Duodenal mucosa (tissue), 2 donors: Measurements from ENCODE around the gene ATP9A.
"Not testable (repeated sequence)": the region's sequence is repeated elsewhere in the genome, so short reads cannot be mapped to it uniquely, and the experiment has no call there.

Experiments
- H3K27ac ChIP-seq: one replicate; pipeline ENCODE4 v1.7.0; 2013; ENCODE audit warnings: low read depth, low read length
- H3K27me3 ChIP-seq, 2 donors: one replicate each; pipeline ENCODE4 v1.7.0; 2013; ENCODE audit warnings: low read length in 2 of 2, control low read depth in 1 of 2; ENCODE audit not compliant: insufficient read depth in 2 of 2, control insufficient read depth in 1 of 2
- H3K36me3 ChIP-seq, 2 donors: one replicate each; pipeline ENCODE4 v1.7.0; 2013; ENCODE audit warnings: low read length in 2 of 2, control low read depth in 1 of 2; ENCODE audit not compliant: insufficient read depth in 2 of 2, control insufficient read depth in 1 of 2
- H3K4me1 ChIP-seq, 2 donors: one replicate each; pipeline ENCODE4 v1.7.0; 2013; ENCODE audit warnings: low read length in 2 of 2, control low read depth in 1 of 2; ENCODE audit not compliant: insufficient read depth in 2 of 2, control insufficient read depth in 1 of 2
- H3K4me3 ChIP-seq, 2 donors: one replicate each; pipeline ENCODE4 v1.7.0; 2013; ENCODE audit warnings: low read length in 2 of 2, low read depth in 1 of 2
- H3K9ac ChIP-seq, 2 donors: one replicate each; pipeline ENCODE4 v1.7.0; 2013; ENCODE audit warnings: low read length in 2 of 2, low read depth in 1 of 2
- H3K9me3 ChIP-seq, 2 donors: one replicate each; pipeline ENCODE4 v1.7.0; 2013; ENCODE audit warnings: low read length in 2 of 2, control low read depth in 1 of 2; ENCODE audit not compliant: control insufficient read depth in 1 of 2

The ATP9A gene, protein sequence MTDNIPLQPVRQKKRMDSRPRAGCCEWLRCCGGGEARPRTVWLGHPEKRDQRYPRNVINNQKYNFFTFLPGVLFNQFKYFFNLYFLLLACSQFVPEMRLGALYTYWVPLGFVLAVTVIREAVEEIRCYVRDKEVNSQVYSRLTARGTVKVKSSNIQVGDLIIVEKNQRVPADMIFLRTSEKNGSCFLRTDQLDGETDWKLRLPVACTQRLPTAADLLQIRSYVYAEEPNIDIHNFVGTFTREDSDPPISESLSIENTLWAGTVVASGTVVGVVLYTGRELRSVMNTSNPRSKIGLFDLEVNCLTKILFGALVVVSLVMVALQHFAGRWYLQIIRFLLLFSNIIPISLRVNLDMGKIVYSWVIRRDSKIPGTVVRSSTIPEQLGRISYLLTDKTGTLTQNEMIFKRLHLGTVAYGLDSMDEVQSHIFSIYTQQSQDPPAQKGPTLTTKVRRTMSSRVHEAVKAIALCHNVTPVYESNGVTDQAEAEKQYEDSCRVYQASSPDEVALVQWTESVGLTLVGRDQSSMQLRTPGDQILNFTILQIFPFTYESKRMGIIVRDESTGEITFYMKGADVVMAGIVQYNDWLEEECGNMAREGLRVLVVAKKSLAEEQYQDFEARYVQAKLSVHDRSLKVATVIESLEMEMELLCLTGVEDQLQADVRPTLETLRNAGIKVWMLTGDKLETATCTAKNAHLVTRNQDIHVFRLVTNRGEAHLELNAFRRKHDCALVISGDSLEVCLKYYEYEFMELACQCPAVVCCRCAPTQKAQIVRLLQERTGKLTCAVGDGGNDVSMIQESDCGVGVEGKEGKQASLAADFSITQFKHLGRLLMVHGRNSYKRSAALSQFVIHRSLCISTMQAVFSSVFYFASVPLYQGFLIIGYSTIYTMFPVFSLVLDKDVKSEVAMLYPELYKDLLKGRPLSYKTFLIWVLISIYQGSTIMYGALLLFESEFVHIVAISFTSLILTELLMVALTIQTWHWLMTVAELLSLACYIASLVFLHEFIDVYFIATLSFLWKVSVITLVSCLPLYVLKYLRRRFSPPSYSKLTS

DNA sequence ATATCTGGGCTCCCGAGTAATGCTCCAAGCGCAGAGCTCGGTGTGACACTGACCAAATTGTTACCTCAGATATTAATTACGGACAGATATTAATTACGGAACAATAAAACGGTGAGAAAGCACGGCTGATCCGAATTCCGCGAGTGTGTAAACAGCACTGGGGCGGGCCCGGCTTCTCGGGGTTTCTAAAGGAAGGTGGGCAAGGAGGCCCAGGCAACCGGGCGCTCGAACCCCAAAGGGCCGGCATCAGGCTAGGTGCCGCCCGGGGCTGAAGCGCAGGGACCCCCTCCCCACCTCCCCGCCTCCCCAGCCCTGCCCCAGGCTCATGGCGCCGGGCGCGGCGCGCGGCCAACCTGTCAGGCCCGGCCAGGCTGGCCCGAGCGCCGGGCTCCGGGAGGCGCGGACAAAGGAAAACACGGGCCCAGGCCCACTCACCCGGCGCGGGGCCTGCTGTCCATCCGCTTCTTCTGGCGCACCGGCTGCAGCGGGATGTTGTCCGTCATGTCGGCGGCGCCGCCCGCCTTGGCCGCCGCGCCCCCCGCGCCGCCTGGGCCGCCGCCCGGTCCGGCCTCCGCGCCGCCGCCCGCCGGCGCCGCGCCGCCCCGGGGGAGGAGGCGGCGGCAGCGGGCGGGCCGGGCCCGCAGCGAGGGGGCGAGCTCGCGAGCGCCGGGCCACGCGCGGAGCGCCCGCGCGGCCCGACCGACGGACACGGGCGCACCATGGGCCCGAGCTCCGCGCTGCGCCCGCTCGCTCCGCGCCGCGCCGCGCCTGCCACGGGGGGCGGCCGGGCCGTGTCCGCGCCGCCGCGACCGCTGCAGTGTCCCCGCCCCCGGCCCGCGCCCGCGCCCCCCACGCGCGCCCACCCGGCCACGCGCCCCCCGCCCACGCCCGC is at the start of gene ATP9A:
Gene ATP9A, minus strand, starts transcription at position 524 of the 892 bp plus-strand sequence. Its CDS starts 21 bp downstream, at position 503.
- Histone ChIP-seq H3K27ac (peak within 1 kb of the TSS; percentile 66), H3K9ac (peak within 1 kb of the TSS; percentile 80 to 93), H3K27me3 (no peaks in the 10 kb centered on the region), H3K36me3 (no peaks in the 10 kb centered on the region), H3K4me1 (peaks cover 3 to 5% of the 10 kb centered on the region in 2 donors), H3K9me3 (no peaks in the 10 kb centered on the region), H3K4me3 (peak within 1 kb of the TSS; percentile 81 to 82)

DNA sequence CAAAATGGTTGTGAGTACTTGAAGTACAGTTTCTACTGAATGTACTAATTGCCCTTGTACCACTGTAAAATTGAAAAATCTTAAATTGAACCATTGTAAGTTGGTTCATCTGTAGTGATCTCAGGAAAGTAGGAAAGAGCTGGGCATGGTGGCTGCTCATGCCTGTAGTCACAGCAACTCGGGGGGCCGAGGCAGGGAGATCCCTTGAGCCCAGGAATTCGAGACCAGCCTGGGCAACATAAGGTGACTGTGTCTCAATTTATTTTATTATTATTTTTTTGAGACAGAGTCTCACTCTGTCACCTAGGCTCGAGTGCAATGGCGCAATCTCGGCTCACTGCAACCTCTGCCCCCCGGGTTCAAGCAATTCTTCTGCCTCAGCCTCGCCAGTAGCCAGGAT is 48.7 kb upstream of the ATP9A start:
- H3K4me3 ChIP-seq, H3K36me3 ChIP-seq, H3K27ac ChIP-seq, H3K9ac ChIP-seq, H3K9me3 ChIP-seq, H3K27me3 ChIP-seq, H3K4me1 ChIP-seq: not testable (repeated sequence)

DNA sequence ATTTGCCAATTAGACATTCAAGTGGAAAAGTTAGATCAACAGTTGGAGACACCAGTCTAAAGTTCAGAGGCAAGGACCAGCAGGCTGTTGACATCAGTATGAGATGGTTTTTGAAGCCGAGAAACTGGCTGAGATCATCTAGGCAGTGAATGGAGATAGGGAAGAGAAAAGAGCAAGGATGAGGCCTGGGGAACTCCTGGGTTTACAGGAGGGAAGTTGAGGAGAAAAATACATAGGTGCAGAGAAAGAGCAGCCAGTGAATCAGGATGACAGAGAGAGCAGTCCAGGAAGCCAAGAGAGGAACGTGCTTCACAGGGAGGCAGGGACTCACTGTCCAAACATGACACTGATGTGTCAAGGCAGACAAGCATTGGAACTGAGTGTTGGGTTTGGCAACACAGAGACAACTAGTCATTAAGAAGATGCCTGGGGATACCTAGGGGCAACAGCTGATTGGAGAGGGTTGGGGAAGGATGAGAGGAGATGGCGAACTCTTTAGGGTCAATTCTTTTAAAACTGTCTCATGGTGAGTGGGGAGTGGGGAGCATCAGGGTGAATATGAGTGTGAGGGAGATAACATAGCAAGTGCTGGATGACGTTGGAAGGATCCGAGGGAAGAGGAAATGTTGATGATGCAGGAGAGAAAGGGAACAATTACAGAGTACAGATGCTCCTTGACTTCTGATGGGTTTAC is 47.3 kb upstream of the ATP9A start:
- Histone ChIP-seq H3K9me3 (no peaks in the 10 kb centered on the region), H3K36me3 (no peaks in the 10 kb centered on the region), H3K4me3 (no peak overlapping the region), H3K9ac (no peak overlapping the region), H3K4me1 (no peaks in the 10 kb centered on the region), H3K27me3 (peaks cover 0 to 6% of the 10 kb centered on the region in 2 donors), H3K27ac (no peak overlapping the region)

DNA sequence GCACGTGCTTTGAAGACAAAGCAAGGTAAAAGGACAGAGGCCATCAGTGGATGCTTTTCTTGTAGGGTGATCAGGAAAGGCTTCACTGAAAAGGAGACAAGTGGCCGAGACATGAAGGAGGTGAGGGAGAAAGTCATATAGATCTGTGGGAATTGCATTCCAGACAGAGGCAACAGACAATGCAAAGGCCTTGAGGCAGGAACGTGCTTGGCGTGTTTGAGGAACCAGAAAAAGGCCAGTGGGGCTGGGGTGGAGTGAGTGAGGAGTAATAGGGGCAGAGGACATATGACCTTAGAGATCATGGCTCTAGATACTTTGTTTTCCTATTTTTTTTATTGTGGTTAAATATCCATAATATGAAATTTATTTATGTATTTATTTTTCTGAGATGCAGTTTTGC is 44.7 kb upstream of the ATP9A start:
- peaks cover 0 to 6% of the 10 kb centered on the region in 2 donors for H3K27me3 ChIP-seq

DNA sequence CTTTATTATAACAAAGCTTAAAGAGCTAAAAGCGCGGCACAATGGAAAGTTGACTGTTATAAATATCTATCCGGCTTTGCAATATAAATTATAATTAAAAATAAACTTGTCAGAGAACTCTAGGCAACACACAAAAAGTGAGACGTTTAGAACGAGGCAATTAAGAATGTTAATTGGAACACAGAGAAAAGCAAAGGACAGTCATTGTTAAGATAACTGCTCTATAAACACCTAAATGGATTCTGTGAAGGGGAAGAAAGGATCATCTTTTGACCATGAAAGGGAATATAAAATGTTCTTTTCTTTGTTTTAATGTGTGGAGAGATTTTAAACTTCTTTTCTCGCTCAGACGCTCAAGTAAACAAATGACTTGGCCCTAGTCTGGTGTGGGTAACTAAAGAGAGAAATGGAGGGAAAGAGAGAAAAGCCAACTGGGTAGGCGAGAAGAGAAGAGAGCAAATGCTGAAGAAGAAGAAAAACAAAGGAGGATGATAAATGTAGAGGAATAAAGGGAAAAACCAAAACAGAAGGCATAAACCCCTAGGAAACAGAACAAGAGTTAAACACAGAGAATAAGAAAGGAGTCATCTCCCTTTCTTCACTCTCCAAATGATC is 43.4 kb upstream of the ATP9A start:
- Histone ChIP-seq H3K27ac (no peak overlapping the region), H3K4me3 (no peak overlapping the region), H3K9me3 (no peaks in the 10 kb centered on the region), H3K4me1 (no peaks in the 10 kb centered on the region), H3K9ac (no peak overlapping the region), H3K36me3 (no peaks in the 10 kb centered on the region), H3K27me3 (peaks cover 0 to 6% of the 10 kb centered on the region in 2 donors)

More for the DNA sequence above, 44.7 kb upstream of the ATP9A start:
- H3K9me3 ChIP-seq, result no peaks in the 10 kb centered on the region
- no peak overlapping the region for H3K9ac ChIP-seq
- no peaks in the 10 kb centered on the region for H3K36me3 ChIP-seq
- H3K27ac ChIP-seq, result no peak overlapping the region
- H3K4me3 ChIP-seq, result no peak overlapping the region
- no peaks in the 10 kb centered on the region for H3K4me1 ChIP-seq

DNA sequence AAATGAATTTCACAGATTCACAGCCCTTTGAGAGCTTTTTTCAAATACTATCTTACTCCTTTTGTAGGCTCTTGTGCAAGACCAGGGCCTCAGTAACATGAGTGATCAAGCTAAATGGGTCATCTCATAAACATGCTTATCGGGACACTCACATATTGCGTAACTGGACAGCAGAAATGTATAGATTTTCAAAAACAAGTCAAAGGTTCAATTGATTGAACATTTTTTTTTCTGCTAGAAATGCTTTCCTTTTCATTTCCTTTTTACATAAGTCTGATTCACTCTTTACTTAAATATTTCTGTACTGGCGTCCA is 42.8 kb upstream of the ATP9A start:
- Histone ChIP-seq H3K4me1 (no peaks in the 10 kb centered on the region), H3K9ac (no peak overlapping the region), H3K9me3 (no peaks in the 10 kb centered on the region), H3K36me3 (no peaks in the 10 kb centered on the region), H3K27me3 (peaks cover 0 to 6% of the 10 kb centered on the region in 2 donors), H3K4me3 (no peak overlapping the region), H3K27ac (no peak overlapping the region)

DNA sequence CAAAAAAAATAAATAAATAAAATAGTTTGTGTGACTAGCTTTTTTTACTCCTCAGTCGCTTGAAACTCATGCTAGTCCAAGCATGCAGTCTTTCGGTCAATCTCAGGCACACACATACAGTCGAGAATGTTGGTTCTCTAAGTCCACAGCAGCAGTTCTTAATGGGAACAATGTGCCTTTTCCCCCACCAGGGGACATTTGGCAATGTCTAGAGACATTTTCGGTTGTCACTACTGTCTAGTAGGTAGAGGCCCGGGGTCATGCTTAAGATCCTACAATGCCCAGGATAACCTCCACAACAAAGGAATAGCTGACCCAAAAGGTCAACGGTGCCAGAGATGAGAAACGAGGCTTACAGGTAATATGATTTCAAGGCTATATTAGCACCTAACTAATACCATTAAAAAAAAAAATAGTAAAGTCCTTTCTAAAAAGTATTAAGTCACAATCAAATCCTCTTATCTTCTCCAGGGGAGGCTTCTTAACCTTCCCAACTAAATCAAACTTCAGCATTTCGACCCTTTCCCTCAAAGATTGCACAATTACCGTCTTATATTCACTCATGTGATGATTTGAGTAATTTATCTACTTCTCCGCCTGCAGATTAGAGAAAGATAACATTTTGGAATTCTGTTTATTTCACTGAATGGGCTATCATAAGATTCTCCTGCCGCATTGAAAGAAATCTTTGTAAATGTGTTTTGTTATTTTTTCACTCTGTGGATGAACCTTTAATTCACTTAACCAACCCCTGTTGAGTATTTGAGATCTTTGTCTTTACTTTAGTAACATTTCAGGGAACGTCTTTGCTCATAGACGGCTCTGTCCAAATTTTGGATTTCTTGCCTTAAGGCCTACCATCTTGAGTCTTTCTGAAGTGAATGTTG is 42.2 kb upstream of the ATP9A start:
- Histone ChIP-seq H3K27ac (no peak overlapping the region), H3K27me3 (peaks cover 0 to 6% of the 10 kb centered on the region in 2 donors), H3K9ac (no peak overlapping the region), H3K4me1 (no peaks in the 10 kb centered on the region), H3K4me3 (no peak overlapping the region), H3K36me3 (no peaks in the 10 kb centered on the region), H3K9me3 (no peaks in the 10 kb centered on the region)

DNA sequence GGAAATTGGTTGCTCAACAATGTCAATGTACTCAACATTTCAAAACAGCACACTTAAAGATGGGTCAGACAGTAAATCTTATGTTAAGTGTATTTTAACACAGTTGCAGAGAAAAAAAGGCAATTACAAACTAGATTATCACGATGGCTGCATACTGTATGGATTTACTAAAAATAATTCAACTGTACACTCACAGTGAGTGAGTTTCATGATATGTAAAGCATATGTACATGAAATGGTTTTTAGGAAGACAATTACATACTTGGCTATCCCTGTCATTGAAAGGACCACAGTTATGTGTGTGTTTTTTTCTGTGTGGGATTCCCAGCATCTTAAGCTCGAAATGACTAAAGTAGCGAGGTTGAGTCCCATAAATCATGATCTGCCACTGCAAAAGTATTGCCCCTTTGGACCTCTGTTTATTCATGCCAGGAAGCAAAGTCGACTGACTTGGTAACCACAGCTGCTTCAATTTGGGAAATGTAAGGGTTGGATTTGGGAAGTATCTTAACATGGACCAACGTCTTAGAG is 39.6 kb upstream of the ATP9A start:
- peaks cover 5 to 6% of the 10 kb centered on the region in 2 donors for H3K27me3 ChIP-seq
- H3K4me3 ChIP-seq, result no peak overlapping the region
- no peaks in the 10 kb centered on the region for H3K4me1 ChIP-seq
- no peaks in the 10 kb centered on the region for H3K36me3 ChIP-seq
- no peak overlapping the region for H3K9ac ChIP-seq
- H3K27ac ChIP-seq, result no peak overlapping the region
- no peaks in the 10 kb centered on the region for H3K9me3 ChIP-seq
